HepG2 (cell line): ENCODE results near the gene RBP3. TPM values are rescaled to one million over a fixed set of nuclear protein-coding genes. Genes with fewer than 3 reads are reported as not detected.

Experiments
- DNMT3B ChIP-seq: conservative IDR thresholded peaks from 2 replicates; pipeline ENCODE4 v1.6.1; 2016; ENCODE audit warnings: missing biosample characterization, control low read depth
- MYC ChIP-seq: sonication (generic); formaldehyde crosslinking; IDR thresholded peaks from 2 replicates; pipeline ENCODE4 v1.9.0; 2021; ENCODE audit warnings: missing genetic modification reagents, borderline replicate concordance
- MZF1 ChIP-seq: sonication (generic); formaldehyde crosslinking; IDR thresholded peaks from 2 replicates; pipeline ENCODE4 v1.8.1; 2023; ENCODE audit warnings: mild to moderate bottlenecking, missing genetic modification reagents, borderline replicate concordance
- ZNF124 ChIP-seq: sonication (generic); formaldehyde crosslinking; IDR thresholded peaks from 2 replicates; pipeline ENCODE4 v1.4.0; 2020; ENCODE audit warnings: missing genetic modification reagents
- ZNF652 ChIP-seq: IDR thresholded peaks from 2 replicates; pipeline ENCODE4 v1.6.1; 2016; ENCODE audit warnings: low read depth, borderline replicate concordance
- polyA plus RNA-seq, 8 experiments: library from polyadenylated mRNA; depleted of rRNA in 3 of 8; stranded (reverse) in 7 of 8; unstranded in 1 of 8; fragments of >200 nt; fragmentation: Illumina TruSeq in 4 of 8; extraction: Trizol in 4 of 8; gene quantifications; 2 replicates each; pipeline versions ENCODE4 v1.2.1 to v1.2.3, GENCODE V29; 2011 to 2016; ENCODE audit warnings: low read depth in 4 of 8, missing spikeins in 1 of 8, mixed read lengths in 1 of 8; ENCODE audit not compliant: insufficient read depth in 1 of 8
- total RNA-seq, 5 experiments: library from RNA; depleted of rRNA; stranded (reverse); fragments of >200 nt; fragmentation: Illumina TruSeq; extraction: Trizol; gene quantifications; 2 replicates each; pipeline ENCODE4 v1.2.3, GENCODE V29; 2016; ENCODE audit warnings: low read depth in 1 of 5
- TF ChIP-seq, protein P1 (sequence below): sonication (generic); formaldehyde crosslinking; IDR thresholded peaks from 2 replicates; pipeline ENCODE4 v1.5.1; 2020; ENCODE audit warnings: missing genetic modification reagents, mild to moderate bottlenecking, borderline replicate concordance
- TF ChIP-seq, protein P2 (sequence below): sonication (generic); formaldehyde crosslinking; IDR thresholded peaks from 2 replicates; pipeline ENCODE4 v1.5.0; 2020; ENCODE audit warnings: mild to moderate bottlenecking, missing genetic modification reagents, moderate library complexity
- TF ChIP-seq, protein P3 (sequence below): sonication (generic); formaldehyde crosslinking; conservative IDR thresholded peaks from 2 replicates; pipeline ENCODE4 v1.4.0; 2020; ENCODE audit warnings: missing genetic modification reagents

RBP3 gene
- total and polyA plus RNA-seq, 2 of the 13 experiments (the other 11 are each of a cell fraction or from before 2014, with no cell fraction given) = not detected

DNA sequence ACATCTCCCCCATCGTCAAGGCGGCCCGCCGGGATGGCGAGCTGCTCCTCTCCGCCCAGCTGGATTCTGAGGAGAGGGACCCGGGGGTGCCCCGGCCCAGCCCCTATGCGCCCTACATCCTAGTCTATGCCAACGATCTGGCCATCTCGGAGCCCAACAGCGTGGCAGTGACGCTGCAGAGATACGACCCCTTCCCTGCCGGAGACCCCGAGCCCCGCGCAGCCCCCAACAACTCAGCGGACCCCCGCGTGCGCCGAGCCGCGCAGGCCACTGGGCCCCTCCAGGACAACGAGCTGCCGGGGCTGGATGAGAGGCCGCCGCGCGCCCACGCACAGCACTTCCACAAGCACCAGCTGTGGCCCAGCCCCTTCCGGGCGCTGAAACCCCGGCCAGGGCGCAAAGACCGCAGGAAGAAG, 38.1 kb upstream of the RBP3 start (continued):
- TF ChIP-seq DNMT3B (CRISPR knock-in tag) (no peak), MZF1 (CRISPR knock-in tag) (no peak), ZNF124 (no peak), MYC (CRISPR knock-in tag) (no peak), ZNF652 (CRISPR knock-in tag) (no peak)
- TF ChIP-seq, protein P1, sequence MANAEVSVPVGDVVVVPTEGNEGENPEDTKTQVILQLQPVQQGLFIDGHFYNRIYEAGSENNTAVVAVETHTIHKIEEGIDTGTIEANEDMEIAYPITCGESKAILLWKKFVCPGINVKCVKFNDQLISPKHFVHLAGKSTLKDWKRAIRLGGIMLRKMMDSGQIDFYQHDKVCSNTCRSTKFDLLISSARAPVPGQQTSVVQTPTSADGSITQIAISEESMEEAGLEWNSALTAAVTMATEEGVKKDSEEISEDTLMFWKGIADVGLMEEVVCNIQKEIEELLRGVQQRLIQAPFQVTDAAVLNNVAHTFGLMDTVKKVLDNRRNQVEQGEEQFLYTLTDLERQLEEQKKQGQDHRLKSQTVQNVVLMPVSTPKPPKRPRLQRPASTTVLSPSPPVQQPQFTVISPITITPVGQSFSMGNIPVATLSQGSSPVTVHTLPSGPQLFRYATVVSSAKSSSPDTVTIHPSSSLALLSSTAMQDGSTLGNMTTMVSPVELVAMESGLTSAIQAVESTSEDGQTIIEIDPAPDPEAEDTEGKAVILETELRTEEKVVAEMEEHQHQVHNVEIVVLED (CRISPR knock-in tag) = no peak
- TF ChIP-seq, protein P2, sequence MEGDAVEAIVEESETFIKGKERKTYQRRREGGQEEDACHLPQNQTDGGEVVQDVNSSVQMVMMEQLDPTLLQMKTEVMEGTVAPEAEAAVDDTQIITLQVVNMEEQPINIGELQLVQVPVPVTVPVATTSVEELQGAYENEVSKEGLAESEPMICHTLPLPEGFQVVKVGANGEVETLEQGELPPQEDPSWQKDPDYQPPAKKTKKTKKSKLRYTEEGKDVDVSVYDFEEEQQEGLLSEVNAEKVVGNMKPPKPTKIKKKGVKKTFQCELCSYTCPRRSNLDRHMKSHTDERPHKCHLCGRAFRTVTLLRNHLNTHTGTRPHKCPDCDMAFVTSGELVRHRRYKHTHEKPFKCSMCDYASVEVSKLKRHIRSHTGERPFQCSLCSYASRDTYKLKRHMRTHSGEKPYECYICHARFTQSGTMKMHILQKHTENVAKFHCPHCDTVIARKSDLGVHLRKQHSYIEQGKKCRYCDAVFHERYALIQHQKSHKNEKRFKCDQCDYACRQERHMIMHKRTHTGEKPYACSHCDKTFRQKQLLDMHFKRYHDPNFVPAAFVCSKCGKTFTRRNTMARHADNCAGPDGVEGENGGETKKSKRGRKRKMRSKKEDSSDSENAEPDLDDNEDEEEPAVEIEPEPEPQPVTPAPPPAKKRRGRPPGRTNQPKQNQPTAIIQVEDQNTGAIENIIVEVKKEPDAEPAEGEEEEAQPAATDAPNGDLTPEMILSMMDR (CRISPR knock-in tag) = no peak
- TF ChIP-seq, protein P3, sequence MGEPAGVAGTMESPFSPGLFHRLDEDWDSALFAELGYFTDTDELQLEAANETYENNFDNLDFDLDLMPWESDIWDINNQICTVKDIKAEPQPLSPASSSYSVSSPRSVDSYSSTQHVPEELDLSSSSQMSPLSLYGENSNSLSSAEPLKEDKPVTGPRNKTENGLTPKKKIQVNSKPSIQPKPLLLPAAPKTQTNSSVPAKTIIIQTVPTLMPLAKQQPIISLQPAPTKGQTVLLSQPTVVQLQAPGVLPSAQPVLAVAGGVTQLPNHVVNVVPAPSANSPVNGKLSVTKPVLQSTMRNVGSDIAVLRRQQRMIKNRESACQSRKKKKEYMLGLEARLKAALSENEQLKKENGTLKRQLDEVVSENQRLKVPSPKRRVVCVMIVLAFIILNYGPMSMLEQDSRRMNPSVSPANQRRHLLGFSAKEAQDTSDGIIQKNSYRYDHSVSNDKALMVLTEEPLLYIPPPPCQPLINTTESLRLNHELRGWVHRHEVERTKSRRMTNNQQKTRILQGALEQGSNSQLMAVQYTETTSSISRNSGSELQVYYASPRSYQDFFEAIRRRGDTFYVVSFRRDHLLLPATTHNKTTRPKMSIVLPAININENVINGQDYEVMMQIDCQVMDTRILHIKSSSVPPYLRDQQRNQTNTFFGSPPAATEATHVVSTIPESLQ (CRISPR knock-in tag) = no peak
